Aorta (tissue), 5 donors: Measurements from ENCODE around the gene TBC1D4. TPM values are rescaled to one million over a fixed set of nuclear protein-coding genes. Genes with fewer than 3 reads are reported as not detected.

Experiments
- ATAC-seq: fragments of 200-7000 bp; cut with Tn5 transposase; one replicate; pipeline ENCODE4 v1.9.1; 2022; ENCODE audit warnings: moderate library complexity; ENCODE audit not compliant: low FRiP score
- DNase-seq, 2 donors: peaks; one replicate each; pipeline ENCODE4 v3.0.0-alpha.2; 2020
- H3K27ac ChIP-seq, 2 donors: one replicate each; pipeline ENCODE4 v1.5.1; 2013; ENCODE audit warnings: low read length in 2 of 2, mild to moderate bottlenecking in 2 of 2, moderate library complexity in 2 of 2, control low read depth in 1 of 2, inconsistent platforms in 1 of 2, low read depth in 1 of 2
- H3K27me3 ChIP-seq, 2 donors: one replicate each; pipeline ENCODE4 v1.6.1; 2013; ENCODE audit warnings: control low read depth in 1 of 2, low read length in 1 of 2, mild to moderate bottlenecking in 1 of 2, moderate library complexity in 1 of 2; ENCODE audit not compliant: insufficient read depth in 2 of 2, control insufficient read depth in 1 of 2
- H3K36me3 ChIP-seq, 2 donors: one replicate each; pipeline ENCODE4 v1.6.1; 2013; ENCODE audit warnings: control low read depth in 1 of 2, low read length in 1 of 2, mild to moderate bottlenecking in 1 of 2; ENCODE audit not compliant: insufficient read depth in 2 of 2, control insufficient read depth in 1 of 2
- H3K4me1 ChIP-seq, 2 donors: one replicate each; pipeline ENCODE4 v1.6.1; 2013; ENCODE audit warnings: low read length in 2 of 2, control low read depth in 1 of 2, mild to moderate bottlenecking in 1 of 2, moderate library complexity in 1 of 2; ENCODE audit not compliant: insufficient read depth in 2 of 2, control insufficient read depth in 1 of 2
- H3K4me3 ChIP-seq, 2 donors: one replicate each; pipeline ENCODE4 v1.5.1; 2013; ENCODE audit warnings: low read length in 2 of 2, control low read depth in 1 of 2, mild to moderate bottlenecking in 1 of 2
- H3K9me3 ChIP-seq: one replicate; pipeline ENCODE4 v1.6.1; 2013; ENCODE audit warnings: mild to moderate bottlenecking, low read length; ENCODE audit not compliant: control insufficient read depth
- WGBS, 2 donors: extraction: QIAGEN DNeasy Blood & Tissue Kit; methylation state at CpG; one replicate each; pipeline ENCODE4 v1.1.7; 2013; 5-methylcytosine and 5-hydroxymethylcytosine counted together
- intact Hi-C, 2 donors: fragments of 100-400 bp; cut with DNase I; formaldehyde crosslinking; loops; one replicate each; pipeline versions ENCODE4 v1.14.2 to v1.15.0; 2022
- long read RNA-seq, 2 donors: library from polyadenylated mRNA; unstranded; transcript quantifications; one replicate each; pipeline ENCODE4 v2.0.0, GENCODE V29; 2020 to 2021
- polyA plus RNA-seq, 2 donors: library from polyadenylated mRNA; stranded (reverse); fragments of 200-250 nt; gene quantifications; one replicate each; pipeline ENCODE4 v1.2.3, GENCODE V29; 2013
- total RNA-seq, 2 donors: library from RNA; stranded (reverse); fragmentation: NEBNext Ultra II Directional; extraction: Animal tissue kit (Norgen Biotek cat#: 25700); gene quantifications; one replicate each; pipeline ENCODE4 v1.2.1, GENCODE V29; 2021
- donor health status: healthy with polysubstance abuse.
- donor health status: Bipolar disorder and iron deficiency.
- donor health status: DM: no; HTN: no; CAD: no.
- donor health status: DM: no; HTN: no; CAD: no.
- donor health status: DM: yes; HTN: yes; CAD: no.

TBC1D4 gene, protein sequence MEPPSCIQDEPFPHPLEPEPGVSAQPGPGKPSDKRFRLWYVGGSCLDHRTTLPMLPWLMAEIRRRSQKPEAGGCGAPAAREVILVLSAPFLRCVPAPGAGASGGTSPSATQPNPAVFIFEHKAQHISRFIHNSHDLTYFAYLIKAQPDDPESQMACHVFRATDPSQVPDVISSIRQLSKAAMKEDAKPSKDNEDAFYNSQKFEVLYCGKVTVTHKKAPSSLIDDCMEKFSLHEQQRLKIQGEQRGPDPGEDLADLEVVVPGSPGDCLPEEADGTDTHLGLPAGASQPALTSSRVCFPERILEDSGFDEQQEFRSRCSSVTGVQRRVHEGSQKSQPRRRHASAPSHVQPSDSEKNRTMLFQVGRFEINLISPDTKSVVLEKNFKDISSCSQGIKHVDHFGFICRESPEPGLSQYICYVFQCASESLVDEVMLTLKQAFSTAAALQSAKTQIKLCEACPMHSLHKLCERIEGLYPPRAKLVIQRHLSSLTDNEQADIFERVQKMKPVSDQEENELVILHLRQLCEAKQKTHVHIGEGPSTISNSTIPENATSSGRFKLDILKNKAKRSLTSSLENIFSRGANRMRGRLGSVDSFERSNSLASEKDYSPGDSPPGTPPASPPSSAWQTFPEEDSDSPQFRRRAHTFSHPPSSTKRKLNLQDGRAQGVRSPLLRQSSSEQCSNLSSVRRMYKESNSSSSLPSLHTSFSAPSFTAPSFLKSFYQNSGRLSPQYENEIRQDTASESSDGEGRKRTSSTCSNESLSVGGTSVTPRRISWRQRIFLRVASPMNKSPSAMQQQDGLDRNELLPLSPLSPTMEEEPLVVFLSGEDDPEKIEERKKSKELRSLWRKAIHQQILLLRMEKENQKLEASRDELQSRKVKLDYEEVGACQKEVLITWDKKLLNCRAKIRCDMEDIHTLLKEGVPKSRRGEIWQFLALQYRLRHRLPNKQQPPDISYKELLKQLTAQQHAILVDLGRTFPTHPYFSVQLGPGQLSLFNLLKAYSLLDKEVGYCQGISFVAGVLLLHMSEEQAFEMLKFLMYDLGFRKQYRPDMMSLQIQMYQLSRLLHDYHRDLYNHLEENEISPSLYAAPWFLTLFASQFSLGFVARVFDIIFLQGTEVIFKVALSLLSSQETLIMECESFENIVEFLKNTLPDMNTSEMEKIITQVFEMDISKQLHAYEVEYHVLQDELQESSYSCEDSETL (N-terminal part only)
- total RNA-seq: 10 to 100 TPM in 1 of 2 donors, 1 to 10 TPM in 1; 9.1 to 16.3 TPM
- 1 to 10 TPM; 1.4 to 3.3 TPM for polyA plus RNA-seq
- long read RNA-seq, donor 1, partial matches to known transcripts: 24 of 35 reads
- long read RNA-seq, donor 1, other reads (novel, unspliced or antisense): 11 of 35 reads
- long read RNA-seq, donor 2, full-length matches to known transcripts: 1 of 18 reads
- long read RNA-seq, donor 2, partial matches to known transcripts: 11 of 18 reads
- long read RNA-seq, donor 2, other reads (novel, unspliced or antisense): 6 of 18 reads

DNA sequence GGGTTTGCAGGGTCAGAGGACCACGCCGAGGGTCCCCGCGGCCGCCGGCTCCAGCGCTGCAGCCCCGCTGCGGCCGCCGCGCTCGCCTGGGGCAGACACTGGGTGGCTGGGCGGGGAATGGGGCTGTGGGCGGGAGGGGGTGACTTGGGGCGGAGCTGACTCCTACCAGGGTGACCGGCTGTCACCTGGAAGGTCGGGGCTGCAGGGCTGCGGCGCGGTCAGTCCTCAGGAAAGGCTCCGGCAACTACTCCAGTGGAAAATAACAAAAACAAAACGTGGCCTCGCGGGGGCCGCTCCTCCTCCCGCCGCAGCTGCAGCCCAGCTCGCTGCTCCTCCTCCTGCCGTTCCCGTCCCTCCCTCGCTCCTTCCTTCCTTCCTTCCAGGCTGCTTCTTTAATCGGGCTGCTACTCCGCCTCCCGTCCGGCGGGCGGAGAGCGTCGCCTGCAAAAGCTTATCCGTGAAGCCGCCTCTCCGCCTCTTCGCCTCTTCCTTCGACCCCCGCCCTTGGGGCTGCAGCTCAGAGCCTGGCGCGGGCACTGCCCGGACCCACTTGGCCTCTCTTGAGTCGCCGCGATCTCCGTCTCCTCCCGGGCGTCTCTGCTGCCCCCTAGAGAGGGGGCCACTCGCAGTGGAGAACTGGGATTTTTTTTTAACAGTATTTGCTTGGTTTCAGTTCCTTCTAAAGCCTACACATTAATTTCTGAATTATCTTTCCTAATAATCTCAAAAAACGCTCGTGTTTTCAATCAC is at the start of gene TBC1D4:
TSS of gene TBC1D4 (minus strand) at position 100 of the 750 bp plus-strand sequence. CDS start 402 bp downstream, outside the sequence.
- WGBS, 2 donors: 0% methylated on average over 46 to 58 of the region's 58 CpGs
- intact Hi-C loops: loop anchor here (5.0 kb wide), 2 partner anchors 55 to 110 kb away; partner anchors contain the start of gene COMMD6 (in 2 of the 2)
- Histone ChIP-seq H3K4me1 (no peaks in the 10 kb centered on the region), H3K36me3 (no peaks in the 10 kb centered on the region), H3K4me3 (peak within 1 kb of the TSS; percentile 42 to 65), H3K27ac (no peak within 1 kb of the TSS), H3K27me3 (no peaks in the 10 kb centered on the region), H3K9me3 (no peaks in the 10 kb centered on the region)
- ATAC-seq (peak; percentile 91), DNase-seq (peak; percentile 91 to 92)

DNA sequence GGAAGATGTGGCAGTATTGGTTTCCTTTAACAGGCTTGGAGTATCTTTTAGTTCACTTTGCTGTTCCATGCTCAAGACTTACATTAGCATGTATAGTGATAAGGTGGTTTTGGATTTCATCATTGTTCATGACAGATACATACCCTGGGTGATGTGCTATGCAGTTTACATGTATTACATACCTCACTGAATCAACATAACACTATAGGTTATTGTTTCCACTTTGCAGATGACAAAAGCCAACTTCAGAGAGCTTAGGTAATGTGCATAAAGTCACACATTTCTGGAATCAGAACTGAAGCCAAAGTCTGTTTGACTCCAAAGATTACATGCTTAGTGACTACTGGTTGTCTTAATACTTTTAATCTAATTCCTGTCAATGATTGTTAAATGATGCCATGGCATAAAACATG is 48.6 kb upstream of the TBC1D4 start:
- intact Hi-C loops: no loop called here
- ATAC-seq (no peak), DNase-seq (no peak)
- no peaks in the 10 kb centered on the region for H3K27me3 ChIP-seq
- no peaks in the 10 kb centered on the region for H3K36me3 ChIP-seq
- no peaks in the 10 kb centered on the region for H3K9me3 ChIP-seq
- no peaks in the 10 kb centered on the region for H3K4me1 ChIP-seq
- H3K27ac ChIP-seq: no peak overlapping the region
- H3K4me3 ChIP-seq: no peak overlapping the region

DNA sequence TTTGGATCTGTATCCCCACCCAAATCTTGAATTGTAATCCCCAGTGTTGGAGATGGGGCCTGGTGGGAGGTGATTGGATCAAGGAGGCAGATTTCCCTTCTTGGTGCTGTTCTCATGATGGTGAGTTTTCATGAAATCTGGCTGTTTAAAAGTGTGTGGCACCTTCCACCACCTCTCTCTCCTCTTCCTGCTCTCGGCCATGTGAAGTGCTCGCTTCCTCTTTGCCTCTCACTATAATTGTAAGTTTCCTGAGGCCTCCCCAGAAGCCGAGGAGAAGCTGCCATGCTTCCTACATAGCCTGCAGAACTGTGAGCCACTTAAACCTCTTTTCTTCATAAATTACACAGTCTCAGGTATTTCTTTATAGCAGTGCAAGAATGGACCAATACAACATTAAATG is 40.0 kb upstream of the TBC1D4 start:
- Histone ChIP-seq H3K4me3 (no peak overlapping the region), H3K27ac (no peak overlapping the region), H3K4me1 (no peaks in the 10 kb centered on the region), H3K36me3 (no peaks in the 10 kb centered on the region), H3K27me3 (no peaks in the 10 kb centered on the region), H3K9me3 (no peaks in the 10 kb centered on the region)
- DNase-seq: no peak
- WGBS, 2 donors: 93 to 95% methylated on average over 3 of the region's 3 CpGs
- no peak for ATAC-seq
- intact Hi-C loops: no loop called here

DNA sequence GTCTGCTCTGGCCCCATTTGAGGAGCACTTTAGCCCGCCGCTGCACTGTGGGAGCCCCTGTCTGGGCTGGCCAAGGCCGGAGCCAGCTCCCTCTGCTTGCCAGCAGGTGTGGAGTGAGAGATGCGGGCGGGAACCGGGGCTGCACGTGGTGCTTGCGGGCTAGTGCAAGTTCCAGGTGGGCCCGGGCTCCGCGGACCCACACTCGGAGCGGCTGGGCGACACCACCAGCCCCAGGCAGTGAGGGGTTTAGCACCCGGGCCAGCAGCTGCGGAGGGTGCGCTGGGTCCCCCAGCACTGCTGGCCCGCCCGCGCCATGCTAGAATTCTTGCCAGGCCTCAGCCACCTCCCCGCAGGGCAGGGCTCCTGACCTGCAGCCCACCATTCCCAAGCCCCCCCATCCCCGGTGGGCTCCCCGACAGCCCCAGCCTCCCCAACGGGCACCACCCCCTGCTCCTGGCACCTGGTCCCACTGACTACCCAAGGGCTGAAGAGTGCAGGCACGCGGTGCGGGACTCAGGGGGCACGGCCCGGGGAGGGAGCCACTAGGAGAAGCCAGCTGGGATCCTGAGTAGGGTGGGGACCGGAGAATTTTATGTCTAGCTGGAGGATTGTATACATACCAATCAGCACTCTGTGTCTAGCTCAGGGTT is 36.6 kb upstream of the TBC1D4 start:
- no peak for ATAC-seq
- no peaks in the 10 kb centered on the region for H3K4me1 ChIP-seq
- peak in 1 of 2 donors; percentile 74 for DNase-seq
- H3K9me3 ChIP-seq: no peaks in the 10 kb centered on the region
- no peaks in the 10 kb centered on the region for H3K27me3 ChIP-seq
- intact Hi-C loops: no loop called here
- no peak overlapping the region for H3K4me3 ChIP-seq
- 95 to 98% methylated on average over 28 to 30 of the region's 30 CpGs for WGBS, 2 donors
- no peaks in the 10 kb centered on the region for H3K36me3 ChIP-seq
- no peak overlapping the region for H3K27ac ChIP-seq

DNA sequence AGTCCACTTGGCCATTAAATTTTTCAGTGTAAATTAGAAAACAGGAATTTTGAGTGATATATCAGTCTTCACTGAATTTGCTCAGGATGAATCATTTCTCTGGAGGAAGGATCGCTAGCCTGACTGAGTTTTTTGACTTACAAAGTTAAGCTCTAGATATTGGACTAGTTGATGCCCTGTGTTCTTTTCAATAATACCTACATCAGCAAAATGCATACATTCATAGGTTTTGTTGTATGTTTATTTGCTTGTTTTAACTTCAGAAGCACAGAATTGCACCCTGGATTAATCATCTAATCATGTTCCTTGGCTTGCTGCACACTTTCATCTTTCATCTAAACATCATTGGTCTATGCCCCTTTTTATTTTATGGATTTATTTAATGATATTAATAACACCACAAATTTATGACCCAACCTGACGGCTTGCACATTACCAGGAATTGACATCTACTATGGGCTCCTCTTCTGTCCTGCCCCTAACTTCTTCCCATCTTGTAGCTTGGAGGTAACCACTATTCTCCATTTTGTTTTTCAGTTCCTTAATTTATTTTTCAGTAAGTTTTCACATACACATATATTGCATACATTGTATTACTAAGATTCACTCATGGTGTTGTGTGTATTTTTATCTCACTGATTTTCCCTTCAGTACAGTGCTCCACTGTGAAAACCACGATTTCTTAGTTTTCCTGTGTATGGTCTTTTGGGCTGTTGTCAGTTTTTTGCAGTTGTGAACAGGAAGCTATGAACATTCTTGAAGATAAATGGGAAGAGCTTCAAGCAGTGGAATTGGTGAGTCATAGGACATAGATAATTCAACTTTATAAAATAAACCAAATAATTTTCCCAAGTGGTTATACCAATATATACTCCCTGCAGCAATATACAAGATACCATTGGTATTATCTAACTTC is 32.4 kb upstream of the TBC1D4 start:
- ATAC-seq: no peak
- Histone ChIP-seq H3K27me3 (no peaks in the 10 kb centered on the region), H3K9me3 (no peaks in the 10 kb centered on the region), H3K4me1 (no peaks in the 10 kb centered on the region), H3K27ac (no peak overlapping the region), H3K36me3 (no peaks in the 10 kb centered on the region), H3K4me3 (no peak overlapping the region)
- intact Hi-C loops: no loop called here
- 85 to 87% methylated on average over 3 of the region's 3 CpGs for WGBS, 2 donors
- DNase-seq: no peak

DNA sequence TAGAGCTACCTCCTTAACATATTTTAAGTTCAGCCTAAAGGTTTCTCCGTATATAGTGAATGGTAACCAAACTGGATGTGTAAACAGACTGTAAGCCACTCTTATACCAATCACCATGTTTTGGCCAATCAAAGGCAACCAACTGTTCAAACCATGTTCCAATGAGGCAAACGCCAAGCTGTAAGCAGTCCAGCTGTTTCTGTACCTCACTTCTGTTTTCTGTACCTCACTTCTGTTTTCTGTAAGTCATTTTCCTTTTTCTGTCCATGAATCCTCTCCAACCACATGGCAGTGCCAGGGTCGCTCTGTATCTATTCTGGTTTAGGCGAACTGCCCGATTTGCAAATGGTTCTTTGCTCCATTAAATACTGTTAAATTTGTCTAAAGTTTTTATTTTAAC is 31.3 kb upstream of the TBC1D4 start:
- no peak overlapping the region for H3K27ac ChIP-seq
- no peaks in the 10 kb centered on the region for H3K9me3 ChIP-seq
- H3K4me3 ChIP-seq: no peak overlapping the region
- H3K27me3 ChIP-seq: no peaks in the 10 kb centered on the region
- WGBS, 2 donors: 90 to 92% methylated on average over 5 of the region's 5 CpGs
- intact Hi-C loops: no loop called here
- no peak for ATAC-seq
- H3K36me3 ChIP-seq: no peaks in the 10 kb centered on the region
- H3K4me1 ChIP-seq: no peaks in the 10 kb centered on the region
- no peak for DNase-seq

DNA sequence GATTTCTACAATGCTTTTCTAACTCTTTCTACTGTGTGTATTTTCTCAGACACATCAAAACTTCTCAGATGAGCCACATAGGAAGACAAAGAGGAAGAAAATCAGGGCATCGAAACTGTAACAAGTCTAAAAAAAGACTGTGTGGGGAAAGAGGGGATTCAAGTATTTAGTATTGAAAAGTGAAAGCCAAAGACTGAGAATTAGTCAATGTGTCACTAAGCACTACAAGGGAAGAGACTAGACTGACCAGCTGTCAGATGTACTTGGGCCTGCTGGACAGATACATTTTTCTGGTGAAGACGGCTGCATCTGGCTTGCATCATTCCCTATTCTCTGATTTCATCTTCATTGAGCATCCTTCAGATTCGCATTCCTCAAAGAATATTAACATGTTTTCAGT is 30.3 kb upstream of the TBC1D4 start:
- WGBS, 2 donors: 89 to 92% methylated on average over 3 of the region's 3 CpGs
- Histone ChIP-seq H3K4me3 (no peak overlapping the region), H3K27ac (no peak overlapping the region), H3K4me1 (no peaks in the 10 kb centered on the region), H3K36me3 (no peaks in the 10 kb centered on the region), H3K9me3 (no peaks in the 10 kb centered on the region), H3K27me3 (no peaks in the 10 kb centered on the region)
- no peak for DNase-seq
- intact Hi-C loops: no loop called here
- ATAC-seq: no peak
